SK-N-SH treated with all-trans-retinoic acid at 6 μM for 48 hours (cell line): ENCODE measurements around the gene RIMBP3C.
A peak's percentile ranks its signal among the peaks of the same experiment; 100 is the strongest.
"Not testable (repeated sequence)": the region's sequence is repeated elsewhere in the genome, so short reads cannot be mapped to it uniquely, and the experiment has no call there.

Experiments used
- ATAC-seq: fragments of 200-7000 bp; cut with Tn5 transposase; 3 replicates; pipeline ENCODE4 v1.9.1; 2020; ENCODE audit warnings: mild to moderate bottlenecking, moderate library complexity
- ARNTL ChIP-seq: fragments of 450-650 bp; formaldehyde crosslinking; IDR thresholded peaks from 2 replicates; pipeline ENCODE4 v1.5.0; 2020; ENCODE audit warnings: low read depth, mild to moderate bottlenecking, moderate library complexity, borderline replicate concordance
- BACH2 ChIP-seq: fragments of 250-450 bp; sonication (Bioruptor Pico); IDR thresholded peaks from 2 replicates; pipeline ENCODE4 v1.9.0; 2021; ENCODE audit warnings: mild to moderate bottlenecking, borderline replicate concordance
- ESRRG ChIP-seq: fragments of 250-450 bp; sonication (Bioruptor Pico); IDR thresholded peaks from 2 replicates; pipeline ENCODE4 v1.6.1; 2021; ENCODE audit warnings: mild to moderate bottlenecking
- GLIS3 ChIP-seq: fragments of 250-450 bp; sonication (Bioruptor Pico); IDR thresholded peaks from 2 replicates; pipeline ENCODE4 v1.5.0; 2020; ENCODE audit warnings: mild to moderate bottlenecking, moderate library complexity
- ISL1 ChIP-seq: fragments of 250-450 bp; sonication (Bioruptor Pico); IDR thresholded peaks from 2 replicates; pipeline ENCODE4 v2.1.2; 2022; ENCODE audit warnings: mild to moderate bottlenecking, moderate library complexity
- OSR1 ChIP-seq: fragments of 250-450 bp; sonication (Bioruptor Pico); IDR thresholded peaks from 2 replicates; pipeline ENCODE4 v1.8.0; 2022; ENCODE audit warnings: moderate library complexity, mild to moderate bottlenecking, inconsistent platforms
- PATZ1 ChIP-seq: fragments of 250-450 bp; sonication (Bioruptor Pico); IDR thresholded peaks from 2 replicates; pipeline ENCODE4 v1.8.0; 2020; ENCODE audit warnings: mild to moderate bottlenecking, moderate library complexity, borderline replicate concordance
- RARB ChIP-seq: fragments of 250-450 bp; sonication (Bioruptor Pico); IDR thresholded peaks from 2 replicates; pipeline ENCODE4 v1.8.0; 2021; ENCODE audit warnings: mild to moderate bottlenecking, moderate library complexity
- SNAI2 ChIP-seq: fragments of 250-450 bp; sonication (Bioruptor Pico); IDR thresholded peaks from 2 replicates; pipeline ENCODE4 v1.5.0; 2020; ENCODE audit warnings: mild to moderate bottlenecking, moderate library complexity
- ZC3H10 ChIP-seq: fragments of 250-450 bp; sonication (Bioruptor Pico); IDR thresholded peaks from 2 replicates; pipeline ENCODE4 v1.5.1; 2021; ENCODE audit warnings: mild to moderate bottlenecking, moderate library complexity
- ZFP3 ChIP-seq: fragments of 250-450 bp; sonication (Bioruptor Pico); IDR thresholded peaks from 2 replicates; pipeline ENCODE4 v1.5.0; 2020; ENCODE audit warnings: mild to moderate bottlenecking, moderate library complexity
- ZFP30 ChIP-seq: fragments of 450-650 bp; formaldehyde crosslinking; IDR thresholded peaks from 2 replicates; pipeline ENCODE4 v1.5.0; 2022; ENCODE audit warnings: mild to moderate bottlenecking, moderate library complexity
- ZNF565 ChIP-seq: fragments of 450-650 bp; formaldehyde crosslinking; conservative IDR thresholded peaks from 2 replicates; pipeline ENCODE4 v1.5.0; 2020; ENCODE audit warnings: low read depth, mild to moderate bottlenecking, moderate library complexity
- ZNF70 ChIP-seq: fragments of 450-650 bp; formaldehyde crosslinking; IDR thresholded peaks from 2 replicates; pipeline ENCODE4 v1.5.0; 2020; ENCODE audit warnings: mild to moderate bottlenecking, moderate library complexity
- ZNF8 ChIP-seq: fragments of 450-650 bp; formaldehyde crosslinking; IDR thresholded peaks from 2 replicates; pipeline ENCODE4 v1.5.0; 2020; ENCODE audit warnings: mild to moderate bottlenecking, moderate library complexity
- TF ChIP-seq, protein P1 (sequence below): fragments of 250-450 bp; sonication (Bioruptor Pico); IDR thresholded peaks from 2 replicates; pipeline ENCODE4 v1.8.0; 2021; ENCODE audit warnings: low read depth, mild to moderate bottlenecking, moderate library complexity, borderline replicate concordance
- TF ChIP-seq, protein P2 (sequence below): fragments of 250-450 bp; sonication (Bioruptor Pico); IDR thresholded peaks from 2 replicates; pipeline ENCODE4 v1.5.0; 2020; ENCODE audit warnings: mild to moderate bottlenecking, moderate library complexity
- TF ChIP-seq, protein P3 (sequence below): fragments of 250-450 bp; sonication (Bioruptor Pico); IDR thresholded peaks from 2 replicates; pipeline ENCODE4 v1.5.1; 2021; ENCODE audit warnings: mild to moderate bottlenecking, moderate library complexity

Gene RIMBP3C

DNA sequence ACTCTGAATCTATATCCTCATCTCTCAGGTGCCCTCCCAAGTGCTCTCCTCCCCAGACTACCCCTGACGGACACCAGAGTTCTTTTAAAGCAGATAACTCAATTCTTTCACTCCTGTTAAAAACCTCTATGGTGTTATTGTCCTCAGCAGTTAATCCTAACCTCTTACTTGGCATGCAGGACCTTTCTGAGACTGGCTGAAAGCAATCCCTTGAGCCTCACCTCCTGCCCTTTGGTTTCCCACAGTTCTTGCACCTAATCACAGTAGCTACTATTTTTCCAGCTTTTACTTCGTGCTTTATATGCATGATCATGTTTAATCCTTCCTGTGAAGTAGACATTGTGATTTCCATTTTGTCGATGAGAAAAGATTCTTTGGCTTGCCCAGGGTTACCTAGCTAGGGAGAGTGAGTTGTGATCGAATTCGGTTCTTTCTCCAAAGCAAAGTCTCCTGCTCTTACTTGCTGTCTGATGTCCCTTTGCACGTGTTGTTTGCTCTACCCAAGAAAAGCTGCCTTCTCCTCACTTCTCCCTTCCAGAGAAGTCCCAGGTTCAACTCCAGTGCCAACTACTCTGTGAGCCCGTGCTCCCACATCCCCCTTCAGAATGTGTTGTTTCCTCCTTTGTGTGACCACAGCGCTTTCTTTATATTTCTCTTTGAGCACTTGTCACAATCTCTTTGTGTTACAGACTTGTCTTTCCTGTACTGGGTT, 18.4 kb upstream of the RIMBP3C start (continued):
- TF ChIP-seq, protein P1, sequence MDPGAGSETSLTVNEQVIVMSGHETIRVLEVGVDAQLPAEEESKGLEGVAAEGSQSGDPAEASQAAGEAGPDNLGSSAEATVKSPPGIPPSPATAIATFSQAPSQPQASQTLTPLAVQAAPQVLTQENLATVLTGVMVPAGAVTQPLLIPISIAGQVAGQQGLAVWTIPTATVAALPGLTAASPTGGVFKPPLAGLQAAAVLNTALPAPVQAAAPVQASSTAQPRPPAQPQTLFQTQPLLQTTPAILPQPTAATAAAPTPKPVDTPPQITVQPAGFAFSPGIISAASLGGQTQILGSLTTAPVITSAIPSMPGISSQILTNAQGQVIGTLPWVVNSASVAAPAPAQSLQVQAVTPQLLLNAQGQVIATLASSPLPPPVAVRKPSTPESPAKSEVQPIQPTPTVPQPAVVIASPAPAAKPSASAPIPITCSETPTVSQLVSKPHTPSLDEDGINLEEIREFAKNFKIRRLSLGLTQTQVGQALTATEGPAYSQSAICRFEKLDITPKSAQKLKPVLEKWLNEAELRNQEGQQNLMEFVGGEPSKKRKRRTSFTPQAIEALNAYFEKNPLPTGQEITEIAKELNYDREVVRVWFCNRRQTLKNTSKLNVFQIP: no peak
- TF ChIP-seq BACH2 (CRISPR knock-in tag): no peak
- TF ChIP-seq, all 23 proteins: peak for 0

- not testable (repeated sequence) for ATAC-seq
Observed at GRCh38 chr22:21569076-21569427, 17.8 kb upstream of the RIMBP3C start.

- peak; percentile 32 for ATAC-seq
- TF ChIP-seq PATZ1 (CRISPR knock-in tag) (no peak), BACH2 (CRISPR knock-in tag) (no peak), ARNTL (CRISPR knock-in tag) (no peak), ZFP30 (CRISPR knock-in tag) (no peak), OSR1 (CRISPR knock-in tag) (no peak), ZNF70 (CRISPR knock-in tag) (no peak)
- TF ChIP-seq, protein P2, sequence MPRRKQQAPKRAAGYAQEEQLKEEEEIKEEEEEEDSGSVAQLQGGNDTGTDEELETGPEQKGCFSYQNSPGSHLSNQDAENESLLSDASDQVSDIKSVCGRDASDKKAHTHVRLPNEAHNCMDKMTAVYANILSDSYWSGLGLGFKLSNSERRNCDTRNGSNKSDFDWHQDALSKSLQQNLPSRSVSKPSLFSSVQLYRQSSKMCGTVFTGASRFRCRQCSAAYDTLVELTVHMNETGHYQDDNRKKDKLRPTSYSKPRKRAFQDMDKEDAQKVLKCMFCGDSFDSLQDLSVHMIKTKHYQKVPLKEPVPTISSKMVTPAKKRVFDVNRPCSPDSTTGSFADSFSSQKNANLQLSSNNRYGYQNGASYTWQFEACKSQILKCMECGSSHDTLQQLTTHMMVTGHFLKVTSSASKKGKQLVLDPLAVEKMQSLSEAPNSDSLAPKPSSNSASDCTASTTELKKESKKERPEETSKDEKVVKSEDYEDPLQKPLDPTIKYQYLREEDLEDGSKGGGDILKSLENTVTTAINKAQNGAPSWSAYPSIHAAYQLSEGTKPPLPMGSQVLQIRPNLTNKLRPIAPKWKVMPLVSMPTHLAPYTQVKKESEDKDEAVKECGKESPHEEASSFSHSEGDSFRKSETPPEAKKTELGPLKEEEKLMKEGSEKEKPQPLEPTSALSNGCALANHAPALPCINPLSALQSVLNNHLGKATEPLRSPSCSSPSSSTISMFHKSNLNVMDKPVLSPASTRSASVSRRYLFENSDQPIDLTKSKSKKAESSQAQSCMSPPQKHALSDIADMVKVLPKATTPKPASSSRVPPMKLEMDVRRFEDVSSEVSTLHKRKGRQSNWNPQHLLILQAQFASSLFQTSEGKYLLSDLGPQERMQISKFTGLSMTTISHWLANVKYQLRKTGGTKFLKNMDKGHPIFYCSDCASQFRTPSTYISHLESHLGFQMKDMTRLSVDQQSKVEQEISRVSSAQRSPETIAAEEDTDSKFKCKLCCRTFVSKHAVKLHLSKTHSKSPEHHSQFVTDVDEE: no peak
Observed at GRCh38 chr22:21568347-21569075, 17.2 kb upstream of the RIMBP3C start.

DNA sequence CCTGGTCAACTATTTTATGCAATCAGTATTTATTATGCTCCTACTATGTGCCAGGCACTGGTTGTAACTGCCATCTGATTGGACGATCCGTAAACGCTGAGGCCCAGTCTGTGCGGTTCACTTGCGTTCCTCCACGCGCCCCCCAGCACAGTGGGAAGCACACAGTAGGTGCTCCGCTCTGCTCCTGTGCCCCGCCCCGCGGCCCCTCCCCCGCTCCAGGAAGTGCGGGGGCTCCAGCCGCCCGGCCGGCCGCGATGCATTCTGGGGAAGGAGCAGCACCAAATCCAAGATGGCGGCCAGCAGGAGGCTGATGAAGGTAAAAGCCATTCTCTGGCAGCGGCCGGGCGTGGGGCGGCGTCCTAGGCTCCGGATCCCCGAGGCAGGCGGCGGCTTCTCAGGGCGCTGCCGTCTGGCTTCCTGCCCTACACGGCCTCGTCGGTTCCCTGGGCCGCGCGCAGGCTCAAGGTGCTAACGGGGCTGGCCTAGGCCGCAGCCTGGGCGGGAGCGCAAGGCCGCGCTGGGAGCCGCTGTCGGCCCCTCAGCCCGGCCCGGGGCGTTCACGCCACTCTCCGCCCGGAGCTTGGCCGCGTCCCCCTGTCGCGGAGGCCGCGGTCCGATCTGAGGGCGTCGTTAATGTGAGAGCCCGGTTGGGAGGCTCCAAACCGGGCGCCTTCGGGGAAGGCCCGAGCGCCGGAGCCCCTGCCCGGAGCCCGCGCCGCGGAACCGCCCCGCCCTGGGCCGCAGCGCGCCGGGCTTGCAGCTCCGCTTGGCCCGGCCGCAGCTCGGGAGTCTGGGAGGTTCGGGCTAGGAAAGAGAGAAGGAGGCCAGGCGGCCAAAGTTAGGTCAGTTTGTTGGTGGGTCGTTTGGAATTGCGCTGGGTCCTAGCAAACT, 16.4 kb upstream of the RIMBP3C start, which contains the start of gene UBE2L3:
Gene UBE2L3 (plus strand): TSS at position 259 of the 891 bp plus-strand sequence. CDS start 31 bp downstream, at position 290.
- ATAC-seq: peak; percentile 85
- TF ChIP-seq ZNF565 (CRISPR knock-in tag): no peak
- TF ChIP-seq ZNF70 (CRISPR knock-in tag): no peak
- TF ChIP-seq ESRRG: no peak
- no peak for TF ChIP-seq ZNF8 (CRISPR knock-in tag)
- TF ChIP-seq RARB: no peak
- TF ChIP-seq, protein P1: no peak
- TF ChIP-seq, protein P3, sequence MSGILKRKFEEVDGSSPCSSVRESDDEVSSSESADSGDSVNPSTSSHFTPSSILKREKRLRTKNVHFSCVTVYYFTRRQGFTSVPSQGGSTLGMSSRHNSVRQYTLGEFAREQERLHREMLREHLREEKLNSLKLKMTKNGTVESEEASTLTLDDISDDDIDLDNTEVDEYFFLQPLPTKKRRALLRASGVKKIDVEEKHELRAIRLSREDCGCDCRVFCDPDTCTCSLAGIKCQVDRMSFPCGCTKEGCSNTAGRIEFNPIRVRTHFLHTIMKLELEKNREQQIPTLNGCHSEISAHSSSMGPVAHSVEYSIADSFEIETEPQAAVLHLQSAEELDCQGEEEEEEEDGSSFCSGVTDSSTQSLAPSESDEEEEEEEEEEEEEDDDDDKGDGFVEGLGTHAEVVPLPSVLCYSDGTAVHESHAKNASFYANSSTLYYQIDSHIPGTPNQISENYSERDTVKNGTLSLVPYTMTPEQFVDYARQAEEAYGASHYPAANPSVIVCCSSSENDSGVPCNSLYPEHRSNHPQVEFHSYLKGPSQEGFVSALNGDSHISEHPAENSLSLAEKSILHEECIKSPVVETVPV (CRISPR knock-in tag): no peak
- TF ChIP-seq SNAI2: no peak
- no peak for TF ChIP-seq ISL1 (CRISPR knock-in tag)
- TF ChIP-seq GLIS3 (CRISPR knock-in tag): no peak
- no peak for TF ChIP-seq OSR1 (CRISPR knock-in tag)
- no peak for TF ChIP-seq ZC3H10
- no peak; the same call in 1 of the 2 replicates for TF ChIP-seq ZFP3 (CRISPR knock-in tag)
